Keratinocyte (primary cell): ENCODE results near the gene NOX5. TPM values are rescaled to one million over a fixed set of nuclear protein-coding genes. Genes with fewer than 3 reads are reported as not detected.

Experiments
- DNase-seq: peaks from one replicate; pipeline ENCODE4 v3.0.0-alpha.2; 2011; ENCODE audit warnings: low read depth, missing footprints, low spot score
- FAIRE-seq: peaks from 2 replicates; lab custom pipeline; 2011; peaks lifted over from hg19 to GRCh38; lab: Jason Lieb, UNC
- H2AFZ ChIP-seq: 2 replicates; pipeline ENCODE4 v1.6.0; 2012; ENCODE audit warnings: low read length, control low read depth, inconsistent platforms; ENCODE audit not compliant: control insufficient read depth
- H3K27ac ChIP-seq: 2 replicates; pipeline ENCODE4 v1.5.1; 2011; ENCODE audit warnings: low read length; ENCODE audit not compliant: control insufficient read depth, insufficient read depth
- H3K27me3 ChIP-seq: 3 replicates; pipeline ENCODE4 v1.6.0; 2011; ENCODE audit warnings: low read length; ENCODE audit not compliant: control insufficient read depth, insufficient read depth; ENCODE audit errors: extremely low read depth
- H3K36me3 ChIP-seq, 2 experiments: 2 replicates in 1 of 2; 3 replicates in 1 of 2; pipeline ENCODE4 v1.5.1; 2011; ENCODE audit warnings: low read length in 2 of 2, mild to moderate bottlenecking in 1 of 2; ENCODE audit not compliant: control insufficient read depth in 2 of 2, insufficient read depth in 2 of 2; ENCODE audit errors: extremely low read depth in 1 of 2
- H3K4me1 ChIP-seq: 3 replicates; pipeline ENCODE4 v1.5.1; 2011; ENCODE audit warnings: low read length; ENCODE audit not compliant: control insufficient read depth, insufficient read depth; ENCODE audit errors: extremely low read depth
- H3K4me2 ChIP-seq: 3 replicates; pipeline ENCODE4 v1.6.0; 2011; ENCODE audit warnings: low read depth, low read length; ENCODE audit not compliant: control insufficient read depth, insufficient read depth; ENCODE audit errors: extremely low read depth
- H3K4me3 ChIP-seq, 3 experiments: fragments of 200-600 bp in 1 of 3; sonication (generic) in 1 of 3; 2 replicates in 2 of 3; 3 replicates in 1 of 3; pipeline ENCODE4 v1.5.1; 2011 to 2016; ENCODE audit warnings: low read length in 3 of 3, mild to moderate bottlenecking in 3 of 3, control low read depth in 2 of 3, inconsistent platforms in 1 of 3, low read depth in 1 of 3, mixed read lengths in 1 of 3, mixed run types in 1 of 3, moderate library complexity in 1 of 3; ENCODE audit not compliant: control insufficient read depth in 2 of 3, insufficient read depth in 2 of 3; ENCODE audit errors: extremely low read depth in 1 of 3
- H3K79me2 ChIP-seq: 2 replicates; pipeline ENCODE4 v1.6.0; 2012; ENCODE audit warnings: low read length; ENCODE audit not compliant: control insufficient read depth, insufficient read depth
- H3K9ac ChIP-seq: 3 replicates; pipeline ENCODE4 v1.6.0; 2011; ENCODE audit warnings: low read length; ENCODE audit not compliant: control insufficient read depth, insufficient read depth; ENCODE audit errors: extremely low read depth
- H3K9me1 ChIP-seq: 3 replicates; pipeline ENCODE4 v1.6.0; 2011; ENCODE audit warnings: low read length; ENCODE audit not compliant: control insufficient read depth, insufficient read depth; ENCODE audit errors: extremely low read depth
- H3K9me3 ChIP-seq: 2 replicates; pipeline ENCODE4 v1.5.1; 2012; ENCODE audit warnings: low read depth, low read length; ENCODE audit not compliant: control insufficient read depth
- H4K20me1 ChIP-seq: 3 replicates; pipeline ENCODE4 v1.6.0; 2011; ENCODE audit warnings: low read length; ENCODE audit not compliant: control insufficient read depth, insufficient read depth; ENCODE audit errors: extremely low read depth
- CTCF ChIP-seq, 3 experiments: IDR thresholded peaks in 1 of 3; conservative IDR thresholded peaks in 1 of 3; optimal IDR thresholded peaks in 1 of 3; 2 replicates in 2 of 3; 3 replicates in 1 of 3; pipeline versions ENCODE3 to v1.5.1; 2011; ENCODE audit warnings: low read length in 3 of 3, mild to moderate bottlenecking in 3 of 3, moderate library complexity in 2 of 3, control low read depth in 1 of 3, inconsistent platforms in 1 of 3; ENCODE audit not compliant: insufficient read depth in 2 of 3; ENCODE audit errors: extremely low read depth in 1 of 3
- EZH2 ChIP-seq: IDR thresholded peaks from one replicate; pipeline ENCODE4 v1.6.1; 2012; ENCODE audit warnings: inconsistent platforms, mild to moderate bottlenecking, low read length, moderate library complexity
- dilution Hi-C: fragments of 300-500 bp; cut with MboI; formaldehyde crosslinking; loops from one replicate; pipeline ENCODE4 v1.7.0; 2020; ENCODE audit warnings: low sequenced_read_pairs; ENCODE audit not compliant: extremely low pct_ligation_motif_present
- polyA plus RNA-seq, 5 experiments: library from polyadenylated mRNA; depleted of rRNA in 3 of 5; stranded (reverse) in 3 of 5; stranded (forward) in 1 of 5; unstranded in 1 of 5; fragments of >200 nt; gene quantifications; 1 replicate in 1 of 5; 2 replicates in 3 of 5; 3 replicates in 1 of 5; pipeline versions ENCODE4 v1.2.1 to v1.2.3, GENCODE V29; 2011 to 2012; ENCODE audit warnings: missing spikeins in 2 of 5, low read depth in 1 of 5, low replicate concordance in 1 of 5

Gene NOX5
- polyA plus RNA-seq, 1 donor (not counting 4 experiments of a cell fraction or from before 2014, with no cell fraction given), result 0.16 TPM

GRCh38 chr15:69104050-69104750, 89.7 kb downstream of the NOX5 start:
- Histone ChIP-seq H2AFZ (no peak overlapping the region), H3K4me1 (no peaks in the 10 kb centered on the region), H3K27me3 (peaks cover 21% of the 10 kb centered on the region), H3K4me3 (no peak overlapping the region), H4K20me1 (no peaks in the 10 kb centered on the region), H3K9ac (no peak overlapping the region), H3K4me2 (no peak overlapping the region), H3K9me3 (no peaks in the 10 kb centered on the region), H3K9me1 (no peaks in the 10 kb centered on the region), H3K27ac (no peak overlapping the region), H3K36me3 (no peaks in the 10 kb centered on the region), H3K79me2 (no peaks in the 10 kb centered on the region)
- dilution Hi-C loops, result no loop called here
- TF ChIP-seq CTCF (optimal IDR thresholded peaks at IDR 0.05 in 1 of 3, IDR thresholded peaks at IDR 0.05 in 1 of 3, conservative IDR thresholded peaks at IDR 0.05 in 1 of 3; ENCODE audit: extremely low read depth in 1 of 3, insufficient read depth in 2 of 3, low read length in 3 of 3), result no peak
- TF ChIP-seq EZH2, result no peak
- FAIRE-seq, result no peak
- DNase-seq, result no peak

- no peak overlapping the region for H3K27ac ChIP-seq
- H3K9ac ChIP-seq, result no peak overlapping the region
- H3K9me1 ChIP-seq, result no peaks in the 10 kb centered on the region
- H3K27me3 ChIP-seq, result peaks cover 26% of the 10 kb centered on the region
- no peaks in the 10 kb centered on the region for H4K20me1 ChIP-seq
- H3K4me1 ChIP-seq, result no peaks in the 10 kb centered on the region
- H3K4me3 ChIP-seq, result no peak overlapping the region
- H3K79me2 ChIP-seq, result no peaks in the 10 kb centered on the region
- DNase-seq, result no peak
- dilution Hi-C loops, result no loop called here
- no peaks in the 10 kb centered on the region for H3K9me3 ChIP-seq
- H3K36me3 ChIP-seq, result no peaks in the 10 kb centered on the region
- no peak overlapping the region for H2AFZ ChIP-seq
- H3K4me2 ChIP-seq, result no peak overlapping the region
- no peak for FAIRE-seq
- no peak for TF ChIP-seq EZH2
- no peak for TF ChIP-seq CTCF (optimal IDR thresholded peaks at IDR 0.05 in 1 of 3, IDR thresholded peaks at IDR 0.05 in 1 of 3, conservative IDR thresholded peaks at IDR 0.05 in 1 of 3; ENCODE audit: extremely low read depth in 1 of 3, insufficient read depth in 2 of 3, low read length in 3 of 3)
These were observed 91.0 kb downstream of the NOX5 start for GRCh38 chr15:69105451-69105985.
